HEK293 (cell line): Measurements from ENCODE around the gene LILRA1.
"Not testable (repeated sequence)": the region's sequence is repeated elsewhere in the genome, so short reads cannot be mapped to it uniquely, and the experiment has no call there.

Source experiments
- CTCF ChIA-PET: fragments of 350-600 bp; formaldehyde crosslinking; extraction: SDS; loops from one replicate; lab custom pipeline; 2021; ENCODE audit warnings: antibody characterized with exemption; lab: Yijun Ruan, JAX
- POLR2A ChIA-PET: fragments of 300-600 bp; formaldehyde crosslinking; extraction: SDS; loops from one replicate; lab custom pipeline; 2020; ENCODE audit warnings: antibody characterized with exemption, inconsistent platforms; lab: Yijun Ruan, JAX
- H3K27ac ChIP-seq: fragments of 200-500 bp; sonication (Bioruptor generic); 2 replicates; pipeline ENCODE4 v1.5.1; 2014; ENCODE audit warnings: low read depth, low read length, control low read depth, inconsistent platforms; ENCODE audit errors: extremely low read depth
- H3K36me3 ChIP-seq, 2 experiments: fragments of 200-500 bp in 1 of 2; sonication (Bioruptor generic) in 1 of 2; 1 replicate in 1 of 2; 2 replicates in 1 of 2; pipeline ENCODE4 v1.5.1; 2014 to 2017; ENCODE audit warnings: inconsistent platforms in 2 of 2, low read length in 2 of 2; ENCODE audit not compliant: control insufficient read depth in 2 of 2, insufficient read depth in 1 of 2
- H3K4me1 ChIP-seq: fragments of 200-500 bp; sonication (Bioruptor generic); 2 replicates; pipeline ENCODE4 v1.5.1; 2014; ENCODE audit warnings: mild to moderate bottlenecking, low read length, inconsistent platforms; ENCODE audit not compliant: control insufficient read depth, insufficient read depth
- H3K4me3 ChIP-seq: 2 replicates; pipeline ENCODE4 v1.5.1; 2011; ENCODE audit warnings: low read depth, mild to moderate bottlenecking, control low read depth, low read length, moderate library complexity
- H3K9me3 ChIP-seq: fragments of 200-500 bp; sonication (Bioruptor generic); 2 replicates; pipeline ENCODE4 v1.5.1; 2014; ENCODE audit warnings: low read depth, low read length, inconsistent platforms; ENCODE audit not compliant: control insufficient read depth, insufficient read depth
- AEBP2 ChIP-seq: fragments of 450-650 bp; formaldehyde crosslinking; IDR thresholded peaks from 2 replicates; pipeline ENCODE4 v1.5.1; 2016; ENCODE audit warnings: missing biosample characterization, missing genetic modification characterization, borderline replicate concordance
- GLIS1 ChIP-seq: fragments of 450-650 bp; formaldehyde crosslinking; IDR thresholded peaks from 2 replicates; pipeline ENCODE4 v1.5.1; 2016; ENCODE audit warnings: missing biosample characterization, missing genetic modification characterization
- HOXC10 ChIP-seq: sonication (generic); formaldehyde crosslinking; IDR thresholded peaks from 2 replicates; pipeline ENCODE4 v1.8.1; 2023; ENCODE audit warnings: mild to moderate bottlenecking, missing genetic modification reagents
- KLF10 ChIP-seq: fragments of 450-650 bp; IDR thresholded peaks from 2 replicates; pipeline ENCODE4 v1.5.1; 2018; ENCODE audit warnings: missing biosample characterization, mild to moderate bottlenecking, missing genetic modification characterization
- KLF7 ChIP-seq: fragments of 450-650 bp; formaldehyde crosslinking; IDR thresholded peaks from 2 replicates; pipeline ENCODE4 v1.5.1; 2016; ENCODE audit warnings: missing biosample characterization, missing genetic modification characterization, borderline replicate concordance
- MYNN ChIP-seq: fragments of 450-650 bp; formaldehyde crosslinking; IDR thresholded peaks from 2 replicates; pipeline ENCODE4 v1.5.1; 2016; ENCODE audit warnings: missing biosample characterization, missing genetic modification characterization, borderline replicate concordance
- SCRT2 ChIP-seq: fragments of 450-650 bp; formaldehyde crosslinking; IDR thresholded peaks from 2 replicates; pipeline ENCODE4 v1.5.1; 2016; ENCODE audit warnings: missing biosample characterization, missing genetic modification characterization
- YY2 ChIP-seq: fragments of 450-650 bp; formaldehyde crosslinking; IDR thresholded peaks from 2 replicates; pipeline ENCODE4 v1.5.1; 2016; ENCODE audit warnings: missing biosample characterization, missing genetic modification characterization
- ZBTB17 ChIP-seq: fragments of 450-650 bp; formaldehyde crosslinking; IDR thresholded peaks from 2 replicates; pipeline ENCODE4 v1.5.1; 2016; ENCODE audit warnings: missing biosample characterization, missing genetic modification characterization
- ZBTB21 ChIP-seq: fragments of 450-650 bp; formaldehyde crosslinking; IDR thresholded peaks from 2 replicates; pipeline ENCODE4 v1.5.1; 2017; ENCODE audit warnings: missing biosample characterization, missing genetic modification characterization
- ZNF155 ChIP-seq: fragments of 450-650 bp; formaldehyde crosslinking; IDR thresholded peaks from 2 replicates; pipeline ENCODE4 v1.5.1; 2016; ENCODE audit warnings: missing biosample characterization, missing genetic modification characterization
- ZNF184 ChIP-seq: fragments of 450-650 bp; IDR thresholded peaks from 2 replicates; pipeline ENCODE4 v1.5.1; 2018; ENCODE audit warnings: missing biosample characterization, mild to moderate bottlenecking, missing genetic modification characterization
- ZNF366 ChIP-seq: fragments of 450-650 bp; formaldehyde crosslinking; conservative IDR thresholded peaks from 2 replicates; pipeline ENCODE4 v1.5.1; 2016; ENCODE audit warnings: missing biosample characterization, missing genetic modification characterization
- ZNF416 ChIP-seq: fragments of 450-650 bp; formaldehyde crosslinking; IDR thresholded peaks from 2 replicates; pipeline ENCODE4 v1.5.1; 2016; ENCODE audit warnings: missing biosample characterization, missing genetic modification characterization
- ZNF426 ChIP-seq: fragments of 450-650 bp; formaldehyde crosslinking; IDR thresholded peaks from 2 replicates; pipeline ENCODE4 v1.5.1; 2017; ENCODE audit warnings: missing biosample characterization, missing genetic modification characterization, mild to moderate bottlenecking, inconsistent platforms, moderate library complexity
- ZNF433 ChIP-seq: fragments of 450-650 bp; formaldehyde crosslinking; IDR thresholded peaks from 2 replicates; pipeline ENCODE4 v1.5.1; 2016; ENCODE audit warnings: missing biosample characterization, missing genetic modification characterization, low read depth
- ZNF501 ChIP-seq: fragments of 450-650 bp; formaldehyde crosslinking; IDR thresholded peaks from 2 replicates; pipeline ENCODE4 v1.5.1; 2016; ENCODE audit warnings: missing biosample characterization, missing genetic modification characterization
- ZNF555 ChIP-seq: fragments of 450-650 bp; formaldehyde crosslinking; conservative IDR thresholded peaks from 2 replicates; pipeline ENCODE4 v1.5.1; 2017; ENCODE audit warnings: missing biosample characterization, mild to moderate bottlenecking, missing genetic modification characterization, inconsistent platforms
- ZNF585B ChIP-seq: fragments of 450-650 bp; formaldehyde crosslinking; IDR thresholded peaks from 2 replicates; pipeline ENCODE4 v1.5.1; 2016; ENCODE audit warnings: missing biosample characterization, missing genetic modification characterization
- ZNF621 ChIP-seq: fragments of 450-650 bp; formaldehyde crosslinking; IDR thresholded peaks from 2 replicates; pipeline ENCODE4 v1.5.1; 2017; ENCODE audit warnings: missing biosample characterization, missing genetic modification characterization
- TF ChIP-seq, protein P1 (sequence below): fragments of 450-650 bp; formaldehyde crosslinking; IDR thresholded peaks from 2 replicates; pipeline ENCODE4 v1.5.1; 2017; ENCODE audit warnings: missing biosample characterization, missing genetic modification characterization
- TF ChIP-seq, protein P2 (sequence below): fragments of 450-650 bp; formaldehyde crosslinking; IDR thresholded peaks from 2 replicates; pipeline ENCODE4 v1.5.1; 2017; ENCODE audit warnings: missing biosample characterization, mild to moderate bottlenecking, missing genetic modification characterization, moderate library complexity

The LILRA1 gene

DNA sequence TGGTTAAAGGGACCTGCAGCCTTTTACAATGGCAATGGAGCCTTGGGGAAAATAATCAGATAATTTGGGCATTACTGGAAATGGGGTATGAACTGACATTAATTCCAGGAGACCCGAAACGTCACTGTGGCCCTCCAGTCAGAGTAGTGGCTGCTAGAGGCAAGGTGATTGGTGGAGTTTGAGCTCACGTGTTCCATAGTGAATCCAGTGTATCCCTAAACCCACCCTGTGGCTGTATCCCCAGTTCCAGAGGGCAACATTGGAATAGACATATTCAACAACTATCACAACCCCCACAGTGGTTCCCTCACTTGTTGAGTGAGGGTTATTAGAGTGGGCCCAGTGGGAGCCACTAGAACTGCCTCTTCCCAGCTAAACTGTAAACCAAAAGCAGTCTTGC, 23.1 kb upstream of the LILRA1 start:
- ChIA-PET POLR2A (no interaction called here), CTCF (interaction anchor here (1.4 kb wide), 1 partner anchor 104 kb away, joined by 3 read pairs; no protein-coding TSS in a partner anchor)
- H3K4me1 ChIP-seq: no peaks in the 10 kb centered on the region
- no peak overlapping the region for H3K4me3 ChIP-seq
- TF ChIP-seq YY2 (tag by site-specific recombination) (no peak), MYNN (tag by site-specific recombination) (no peak), AEBP2 (tag by site-specific recombination) (no peak), ZNF155 (tag by site-specific recombination) (no peak), KLF7 (tag by site-specific recombination) (no peak), ZNF621 (tag by site-specific recombination) (no peak), ZBTB21 (tag by site-specific recombination) (no peak), KLF10 (tag by site-specific recombination) (no peak), HOXC10 (CRISPR knock-in tag) (no peak), ZNF555 (tag by site-specific recombination) (no peak)
- TF ChIP-seq, protein P1, sequence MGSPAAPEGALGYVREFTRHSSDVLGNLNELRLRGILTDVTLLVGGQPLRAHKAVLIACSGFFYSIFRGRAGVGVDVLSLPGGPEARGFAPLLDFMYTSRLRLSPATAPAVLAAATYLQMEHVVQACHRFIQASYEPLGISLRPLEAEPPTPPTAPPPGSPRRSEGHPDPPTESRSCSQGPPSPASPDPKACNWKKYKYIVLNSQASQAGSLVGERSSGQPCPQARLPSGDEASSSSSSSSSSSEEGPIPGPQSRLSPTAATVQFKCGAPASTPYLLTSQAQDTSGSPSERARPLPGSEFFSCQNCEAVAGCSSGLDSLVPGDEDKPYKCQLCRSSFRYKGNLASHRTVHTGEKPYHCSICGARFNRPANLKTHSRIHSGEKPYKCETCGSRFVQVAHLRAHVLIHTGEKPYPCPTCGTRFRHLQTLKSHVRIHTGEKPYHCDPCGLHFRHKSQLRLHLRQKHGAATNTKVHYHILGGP (tag by site-specific recombination): no peak
- H3K9me3 ChIP-seq: no peaks in the 10 kb centered on the region
- no peaks in the 10 kb centered on the region for H3K36me3 ChIP-seq
- no peak overlapping the region for H3K27ac ChIP-seq

- H3K27ac ChIP-seq, H3K4me3 ChIP-seq, H3K9me3 ChIP-seq, H3K4me1 ChIP-seq, H3K36me3 ChIP-seq, POLR2A ChIA-PET: not testable (repeated sequence)
- CTCF ChIA-PET: interaction anchor here (0.6 to 1.4 kb wide), 2 partner anchors 102 to 181 kb away, joined by 3 read pairs; no protein-coding TSS in a partner anchor
Measured at GRCh38 chr19:54571715-54572615, 21.5 kb upstream of the LILRA1 start.

DNA sequence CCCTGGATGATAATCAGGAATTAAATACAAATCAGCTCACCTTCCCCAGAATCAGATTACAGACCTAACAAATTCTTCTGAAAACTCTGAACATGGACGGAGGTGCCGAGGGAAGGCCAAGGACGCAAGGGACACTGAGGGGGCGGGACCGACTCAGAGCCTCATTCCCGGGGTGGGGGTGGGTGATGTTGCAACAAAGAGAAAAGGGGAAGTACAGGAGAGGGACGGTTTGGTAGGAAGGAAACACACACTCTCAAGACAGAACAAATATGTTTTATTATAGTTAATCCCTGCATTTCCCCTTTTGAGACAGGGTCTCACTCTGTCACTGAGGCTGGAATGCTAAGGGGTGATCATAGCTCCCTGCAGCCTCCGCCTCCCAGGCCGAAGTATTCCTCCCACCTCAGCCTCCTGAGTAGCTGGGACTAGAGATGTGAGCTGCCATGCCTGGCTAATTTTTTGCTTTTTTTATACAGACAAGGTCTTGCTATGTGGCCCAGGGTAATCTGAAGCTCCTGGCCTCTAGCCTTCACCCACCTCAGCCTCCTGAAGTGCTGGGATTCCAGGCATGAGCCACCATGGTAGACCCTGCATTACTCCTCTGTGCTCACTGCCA, 20.6 kb upstream of the LILRA1 start:
- Histone ChIP-seq H3K36me3 (no peaks in the 10 kb centered on the region), H3K9me3 (no peaks in the 10 kb centered on the region), H3K4me3 (no peak overlapping the region), H3K4me1 (no peaks in the 10 kb centered on the region), H3K27ac (no peak overlapping the region)
- TF ChIP-seq ZNF426 (tag by site-specific recombination): no peak
- no peak for TF ChIP-seq SCRT2 (tag by site-specific recombination)
- TF ChIP-seq ZNF366 (tag by site-specific recombination): no peak
- TF ChIP-seq, protein P2, sequence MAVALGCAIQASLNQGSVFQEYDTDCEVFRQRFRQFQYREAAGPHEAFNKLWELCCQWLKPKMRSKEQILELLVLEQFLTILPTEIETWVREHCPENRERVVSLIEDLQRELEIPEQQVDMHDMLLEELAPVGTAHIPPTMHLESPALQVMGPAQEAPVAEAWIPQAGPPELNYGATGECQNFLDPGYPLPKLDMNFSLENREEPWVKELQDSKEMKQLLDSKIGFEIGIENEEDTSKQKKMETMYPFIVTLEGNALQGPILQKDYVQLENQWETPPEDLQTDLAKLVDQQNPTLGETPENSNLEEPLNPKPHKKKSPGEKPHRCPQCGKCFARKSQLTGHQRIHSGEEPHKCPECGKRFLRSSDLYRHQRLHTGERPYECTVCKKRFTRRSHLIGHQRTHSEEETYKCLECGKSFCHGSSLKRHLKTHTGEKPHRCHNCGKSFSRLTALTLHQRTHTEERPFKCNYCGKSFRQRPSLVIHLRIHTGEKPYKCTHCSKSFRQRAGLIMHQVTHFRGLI (tag by site-specific recombination): no peak
- no peak for TF ChIP-seq GLIS1 (tag by site-specific recombination)
- TF ChIP-seq ZNF585B: no peak
- no peak for TF ChIP-seq ZNF184 (tag by site-specific recombination)
- TF ChIP-seq ZNF501 (tag by site-specific recombination): no peak
- TF ChIP-seq ZNF433 (tag by site-specific recombination): no peak
- TF ChIP-seq ZBTB17 (tag by site-specific recombination): no peak
- no peak for TF ChIP-seq ZNF416 (tag by site-specific recombination)
- ChIA-PET CTCF (interaction anchor here (0.6 kb wide), 1 partner anchor 182 kb away, joined by 3 read pairs; no protein-coding TSS in a partner anchor), POLR2A (no interaction called here)
